Stimulated activated naive CD8-positive, alpha-beta T cell treated with anti-CD3 and anti-CD28 coated beads, Interleukin-15, Interleukin-2, amounts not matched to agents 100 U/mL and 50 U/mL, for 24 hours (primary cell): ENCODE measurements around the gene LAMA2.

Source experiments
- ATAC-seq: fragments of 150-1000 bp; cut with Tn5 transposase; one replicate; pipeline ENCODE4 v1.10.0; 2021
- DNase-seq: peaks from one replicate; pipeline ENCODE4 v3.0.0; 2021

Gene LAMA2

DNA sequence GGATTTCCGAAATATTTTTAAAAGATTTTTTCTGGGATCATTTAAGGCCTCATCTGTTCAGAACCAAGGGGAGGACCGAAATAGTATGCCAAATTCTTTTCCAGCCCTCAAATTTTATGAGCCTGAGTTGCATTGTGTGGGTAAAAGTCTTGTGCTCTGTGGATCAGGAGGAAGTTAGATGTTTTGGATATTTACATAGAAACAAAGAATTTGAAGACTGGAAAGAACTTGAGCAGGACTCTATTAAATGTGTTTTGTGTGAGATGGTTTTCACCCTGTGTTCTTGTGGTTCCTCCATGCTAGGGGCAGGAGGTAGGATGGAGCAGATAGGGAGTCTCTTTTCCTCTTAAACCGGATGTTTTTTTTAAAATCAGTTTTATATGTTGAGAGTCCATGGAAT, 329.1 kb downstream of the LAMA2 start:
- ATAC-seq (no peak), DNase-seq (no peak)

DNA sequence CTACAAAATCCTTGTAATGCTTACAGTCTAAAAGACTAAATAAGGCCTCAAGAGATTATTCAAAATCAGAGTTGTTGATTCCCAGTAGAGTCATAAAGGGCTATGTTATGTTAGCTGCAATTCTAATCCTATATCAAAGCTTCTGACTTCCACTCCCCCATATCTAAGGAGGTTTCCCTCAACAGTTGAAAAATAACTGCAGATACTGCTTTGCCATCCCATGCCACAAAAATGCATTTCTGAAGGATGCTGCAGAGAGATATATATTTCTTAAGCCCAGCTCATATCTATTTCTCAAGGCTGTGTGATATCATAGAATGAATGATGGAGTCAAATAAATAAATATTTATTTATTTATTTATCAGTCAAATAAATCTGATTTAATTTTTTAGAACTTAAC, 332.3 kb downstream of the LAMA2 start:
- DNase-seq, result no peak

DNA sequence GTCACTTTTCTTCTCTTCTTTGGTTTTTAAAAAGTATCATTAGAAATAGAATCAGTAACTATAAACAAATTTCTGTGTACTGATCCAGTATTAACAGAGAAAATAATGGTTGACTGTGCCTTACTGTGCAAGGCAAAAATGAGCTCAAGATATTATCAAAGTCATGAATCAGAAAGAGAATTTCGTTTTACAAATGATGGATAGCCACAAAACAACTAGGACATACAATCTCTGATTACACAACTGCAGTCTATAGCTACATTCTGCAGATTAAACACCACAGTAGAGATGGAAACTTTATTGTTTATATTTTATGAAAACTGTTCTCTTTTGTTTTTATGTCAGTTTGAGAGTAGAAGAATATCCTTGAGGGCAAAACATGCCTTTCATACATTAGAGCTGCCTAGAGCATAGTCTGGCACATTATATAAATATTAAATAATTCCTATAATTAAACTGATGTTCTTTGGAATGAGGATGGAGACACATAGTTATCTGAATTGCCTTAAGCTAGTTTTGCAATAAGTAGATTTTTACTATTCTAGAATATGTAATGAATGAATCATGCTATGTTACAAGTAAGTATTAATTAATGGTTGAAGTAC, 333.1 kb downstream of the LAMA2 start:
- DNase-seq (no peak), ATAC-seq (no peak)

More for the DNA sequence above, 332.3 kb downstream of the LAMA2 start:
- ATAC-seq, result no peak

DNA sequence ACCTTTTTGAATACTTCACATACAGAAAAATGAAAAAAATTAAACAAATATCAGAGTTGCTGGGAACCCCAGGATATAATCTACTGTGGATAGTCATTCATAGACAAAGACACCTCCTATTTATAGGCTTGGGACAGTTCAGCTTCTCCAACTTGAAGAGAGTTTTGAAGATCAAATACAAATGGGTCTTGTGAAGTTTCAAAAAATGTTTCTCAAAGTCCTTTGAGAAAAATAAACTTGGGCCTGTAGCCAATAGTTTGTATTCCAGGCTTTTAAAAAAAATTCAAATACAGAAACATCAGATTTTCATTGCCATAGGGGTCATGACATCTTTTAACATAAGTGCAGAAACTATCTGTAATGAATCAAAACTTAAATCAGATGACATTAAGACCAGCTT, 334.8 kb downstream of the LAMA2 start:
- no peak for DNase-seq
- ATAC-seq, result no peak

DNA sequence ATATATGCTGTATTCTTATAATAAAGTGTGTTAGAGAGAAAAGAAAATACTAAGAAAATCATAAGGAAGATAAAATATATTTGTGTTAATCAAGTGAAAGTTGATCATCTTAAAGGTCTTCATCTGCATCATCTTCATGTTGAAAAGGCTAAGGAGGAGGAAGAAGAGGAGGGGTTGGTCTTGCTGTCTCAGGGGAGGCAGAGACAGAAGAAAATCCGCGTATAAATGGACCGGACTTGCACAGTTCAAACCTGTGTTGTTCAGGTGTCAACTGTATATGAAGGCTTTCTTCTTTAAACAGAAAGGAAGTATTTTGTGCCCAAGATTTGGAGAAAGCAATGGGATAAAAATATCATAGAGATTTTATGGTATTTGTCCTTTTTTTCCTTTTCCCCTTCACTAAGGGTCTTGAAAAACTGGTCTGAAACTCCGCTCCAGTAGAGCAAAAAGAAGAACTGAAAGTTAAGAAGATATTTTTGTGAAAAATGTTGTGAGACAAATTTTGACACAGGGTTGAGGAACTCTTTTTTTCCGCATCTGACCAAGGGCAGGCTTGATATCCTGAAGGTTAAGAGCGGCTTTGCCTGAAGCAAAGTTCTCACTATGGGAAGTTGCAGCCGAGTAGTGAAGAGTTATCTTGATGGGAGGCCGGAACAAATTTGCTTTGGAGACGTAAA, 350.7 kb downstream of the LAMA2 start:
- ATAC-seq (no peak), DNase-seq (no peak)

GRCh38 chr6:129235167-129236000, 352.4 kb downstream of the LAMA2 start:
- DNase-seq (no peak), ATAC-seq (no peak)

- DNase-seq (no peak), ATAC-seq (no peak)
Measured at GRCh38 chr6:129236001-129236517, 353.1 kb downstream of the LAMA2 start.

- ATAC-seq, result no peak
Measured at GRCh38 chr6:129238991-129239390, 356.1 kb downstream of the LAMA2 start.

GRCh38 chr6:129239825-129240491, 357.0 kb downstream of the LAMA2 start:
- DNase-seq, result no peak
- ATAC-seq, result no peak

More at GRCh38 chr6:129238991-129239390, 356.1 kb downstream of the LAMA2 start:
- no peak for DNase-seq

DNA sequence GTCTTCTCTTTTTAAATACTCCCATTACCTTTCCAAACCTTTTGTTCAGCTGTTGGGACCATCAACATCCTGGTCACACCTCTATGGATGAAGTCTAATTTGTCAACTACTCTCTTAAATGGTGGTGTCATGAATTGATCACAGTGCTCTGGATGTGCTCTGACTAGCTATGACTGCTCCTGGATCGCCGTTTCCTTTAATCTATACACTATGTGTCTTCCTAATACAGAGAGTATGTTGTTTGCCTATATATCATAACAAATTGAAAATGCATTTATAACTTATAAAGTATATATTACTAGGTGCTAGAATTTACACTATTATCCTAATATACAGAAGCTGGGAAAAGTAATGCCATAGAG, 357.5 kb downstream of the LAMA2 start:
- ATAC-seq (no peak), DNase-seq (no peak)

GRCh38 chr6:129242546-129242945, 359.6 kb downstream of the LAMA2 start:
- DNase-seq, result no peak
- no peak for ATAC-seq

GRCh38 chr6:129243377-129243776, 360.4 kb downstream of the LAMA2 start:
- DNase-seq, result no peak
- ATAC-seq, result no peak

DNA sequence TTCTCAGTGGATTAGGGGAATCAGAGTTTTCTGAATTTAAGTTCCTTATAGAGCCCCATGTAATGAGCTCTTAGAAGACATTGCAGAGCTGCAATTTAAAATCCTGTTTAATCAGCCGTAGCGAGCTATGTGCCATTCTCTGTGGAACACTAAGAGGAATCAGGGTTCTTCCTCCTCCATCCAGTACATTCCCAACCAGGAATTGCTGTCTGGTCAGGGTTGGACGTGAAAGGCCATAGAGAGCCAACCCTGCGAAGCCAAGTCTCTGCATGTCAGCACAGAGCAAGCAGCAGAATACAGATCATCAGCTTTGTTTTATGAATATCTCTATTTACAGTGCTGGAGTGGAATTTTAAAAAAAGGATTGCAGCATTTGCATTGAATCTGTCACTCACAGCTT, 366.0 kb downstream of the LAMA2 start:
- ATAC-seq (no peak), DNase-seq (no peak)

- ATAC-seq, result peak; percentile 88
- peak; percentile 58 for DNase-seq
Measured at GRCh38 chr6:129251669-129252376, 368.9 kb downstream of the LAMA2 start.

DNA sequence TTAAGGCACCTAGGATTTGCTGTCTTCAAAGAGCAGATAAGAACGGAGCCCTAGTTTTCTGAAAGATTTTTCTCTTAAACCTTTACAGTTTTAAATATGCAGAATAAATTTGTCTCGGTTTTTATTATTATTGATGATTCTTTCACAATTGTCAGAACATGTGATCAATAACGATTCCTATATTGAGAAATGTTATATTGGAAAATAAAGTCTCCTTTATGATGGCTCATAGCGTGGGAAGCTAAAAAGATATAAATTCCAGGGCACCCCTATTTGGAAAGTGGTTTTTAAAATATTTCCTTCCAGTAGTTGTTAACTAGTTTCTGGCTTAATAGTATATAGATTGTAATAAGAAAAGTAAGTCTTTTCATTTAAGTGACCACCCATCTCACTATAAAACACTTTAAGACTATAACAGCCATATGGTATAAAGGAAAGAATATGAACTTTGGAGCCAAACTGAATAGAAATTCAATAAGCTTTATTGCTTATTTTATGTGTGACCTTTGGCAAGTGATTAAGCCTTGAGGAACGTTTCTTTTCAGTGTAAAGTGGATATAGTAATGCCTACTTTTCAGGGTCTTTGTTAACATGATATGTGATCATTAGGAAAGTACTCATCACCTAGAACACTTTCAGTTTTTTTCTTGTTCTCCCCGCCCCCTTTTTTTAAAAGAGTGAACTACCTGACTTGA, 369.6 kb downstream of the LAMA2 start:
- ATAC-seq (no peak), DNase-seq (no peak)

- no peak for DNase-seq
- ATAC-seq, result no peak
Measured at GRCh38 chr6:129253242-129253641, 370.3 kb downstream of the LAMA2 start.

DNA sequence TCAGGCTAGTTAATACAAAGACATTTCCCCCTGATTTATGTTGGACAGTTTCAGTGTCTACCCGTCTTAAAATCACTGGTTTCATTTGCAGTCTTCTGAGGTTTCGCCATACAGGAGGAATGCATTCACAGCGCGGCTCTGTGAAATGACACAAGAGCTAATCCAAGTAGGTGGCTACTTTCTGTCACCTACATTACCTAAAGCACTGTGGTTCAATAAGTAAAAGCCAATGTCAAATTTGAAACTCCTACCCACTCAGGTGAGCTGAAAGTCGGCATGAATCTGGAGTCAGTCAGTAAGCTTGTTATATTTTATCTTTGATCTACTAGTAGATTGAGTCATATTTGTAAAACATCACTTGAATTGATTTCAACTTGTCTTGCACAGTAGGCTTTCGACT, 370.8 kb downstream of the LAMA2 start:
- DNase-seq (no peak), ATAC-seq (no peak)

GRCh38 chr6:129257196-129257595, 374.3 kb downstream of the LAMA2 start:
- ATAC-seq, result no peak
- no peak for DNase-seq

DNA sequence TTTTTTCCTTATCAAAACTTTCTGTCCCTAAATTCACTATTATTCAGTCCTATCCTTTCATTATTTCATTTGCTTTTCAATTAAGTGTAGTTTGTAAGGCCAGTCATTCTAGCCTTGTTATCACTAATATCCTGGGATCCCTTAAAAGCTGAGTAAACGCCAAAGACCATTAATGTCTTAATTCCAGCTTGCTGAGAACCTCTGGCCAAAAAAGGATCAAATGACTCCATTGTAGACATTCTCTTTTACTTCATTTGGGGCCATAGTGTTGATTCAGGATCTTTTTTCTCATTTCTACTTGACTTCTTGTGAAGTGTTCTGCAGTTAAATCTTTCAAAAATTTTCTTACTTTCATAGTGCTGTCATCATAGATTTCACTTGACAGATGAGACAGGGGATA, 379.7 kb downstream of the LAMA2 start:
- ATAC-seq (no peak), DNase-seq (no peak)

DNA sequence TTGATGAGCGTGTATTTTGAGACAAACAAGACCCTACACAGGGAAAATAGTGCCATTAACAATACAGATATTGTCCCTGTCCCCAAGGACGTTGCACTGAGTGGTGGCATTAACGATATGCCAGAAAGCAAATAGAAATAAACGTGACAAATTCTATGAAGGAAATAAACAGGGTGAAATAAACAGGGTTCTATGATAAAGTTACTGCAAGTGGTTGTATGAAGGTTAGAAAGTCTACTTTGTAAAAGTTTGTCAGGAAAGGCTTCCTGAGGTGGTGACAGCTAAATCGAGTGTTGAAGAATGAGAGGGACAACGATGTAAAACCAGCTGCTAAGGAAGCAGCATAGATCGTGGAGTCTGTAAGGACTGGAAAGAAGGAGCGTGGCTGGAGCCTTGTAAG, 380.2 kb downstream of the LAMA2 start:
- no peak for ATAC-seq
- no peak for DNase-seq

- DNase-seq (no peak), ATAC-seq (no peak)
Measured at GRCh38 chr6:129264480-129265045, 381.6 kb downstream of the LAMA2 start.
